AG04449 (cell line): Measurements from ENCODE around the gene CX3CL1.

ENCODE experiments used
- CTCF ChIA-PET: fragments of 350-600 bp; formaldehyde crosslinking; extraction: SDS; loops from one replicate; lab custom pipeline; 2021; ENCODE audit warnings: antibody characterized with exemption; lab: Yijun Ruan, JAX
- POLR2A ChIA-PET: fragments of 400-600, 350-600 bp; formaldehyde crosslinking; extraction: SDS; loops from one replicate; lab custom pipeline; 2020; ENCODE audit warnings: antibody characterized with exemption, inconsistent platforms; lab: Yijun Ruan, JAX
- DNase-seq: peaks from one replicate; pipeline ENCODE4 v3.0.0-alpha.2; 2010; ENCODE audit warnings: low read depth, low spot score
- H3K4me3 ChIP-seq: 2 replicates; pipeline ENCODE4 v1.5.1; 2011; ENCODE audit warnings: low read depth, mild to moderate bottlenecking, control low read depth, low read length
- CTCF ChIP-seq: IDR thresholded peaks from one replicate; pipeline ENCODE4 v1.5.1; 2011; ENCODE audit warnings: mild to moderate bottlenecking, moderate library complexity, low read length, control low read depth, inconsistent platforms; ENCODE audit not compliant: insufficient read depth; ENCODE audit errors: missing control alignments

Gene CX3CL1

GRCh38 chr16:57423152-57423551 lies 50.9 kb downstream of the CX3CL1 start:
- POLR2A ChIA-PET: interaction anchor here (1.5 kb wide), 1 partner anchor 123 kb away, joined by 7 read pairs; no protein-coding TSS in a partner anchor
- H3K4me3 ChIP-seq: no peak overlapping the region
- DNase-seq: no peak
- CTCF ChIA-PET: interaction anchor here (0.9 to 11.8 kb wide), 16 partner anchors 9 to 339 kb away, joined by 3 to 923 read pairs (median 6); partner anchors contain the start of genes CIAPIN1, COQ9, CPNE2 and DOK4
- TF ChIP-seq CTCF: no peak

DNA sequence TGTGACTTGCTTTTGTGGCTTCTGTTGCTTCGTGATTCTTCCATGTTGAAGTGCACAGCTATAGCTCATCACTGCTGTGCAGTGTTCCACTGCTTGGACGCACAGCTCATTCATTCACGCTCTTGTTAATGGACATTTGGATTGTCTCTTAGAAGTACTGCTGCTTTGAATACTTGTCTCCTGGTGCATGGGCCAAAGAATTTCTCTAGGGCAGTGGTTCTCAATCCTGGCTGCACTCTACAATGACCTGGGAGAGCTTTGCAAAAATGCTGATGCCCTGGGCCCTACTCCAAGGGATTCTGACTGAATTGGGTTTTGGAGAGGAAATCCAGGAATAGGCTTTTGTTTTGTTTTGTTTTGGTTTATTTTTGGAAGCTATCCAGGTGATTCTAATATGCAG lies 52.3 kb downstream of the CX3CL1 start:
- H3K4me3 ChIP-seq: no peak overlapping the region
- TF ChIP-seq CTCF: no peak
- ChIA-PET CTCF (interaction anchor here (1.4 to 11.8 kb wide), 4 partner anchors 17 to 114 kb away, joined by 3 to 923 read pairs (median 276); partner anchors contain the start of genes CIAPIN1 and COQ9), POLR2A (no interaction called here)
- DNase-seq: no peak

DNA sequence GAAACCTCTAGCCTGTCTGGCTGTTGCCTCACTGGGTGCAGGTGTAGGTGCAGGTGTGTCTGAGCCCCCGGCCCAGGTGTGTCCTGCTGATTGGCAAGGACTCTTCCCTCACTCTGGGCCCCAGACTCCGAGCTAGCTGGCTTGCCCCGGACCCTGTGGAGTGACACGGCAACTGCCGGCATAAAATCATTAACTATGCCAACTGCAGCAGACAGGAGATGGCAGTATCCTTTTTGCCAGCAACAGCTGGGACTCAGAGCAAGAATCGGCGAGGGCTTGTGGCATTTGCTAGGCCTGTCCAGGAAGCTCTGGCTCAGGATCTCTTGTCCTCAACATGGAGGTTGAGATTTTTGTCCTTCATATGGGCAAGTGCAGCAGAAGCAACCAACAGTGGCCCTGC lies 54.1 kb downstream of the CX3CL1 start:
- TF ChIP-seq CTCF: no peak
- H3K4me3 ChIP-seq: no peak overlapping the region
- ChIA-PET CTCF (interaction anchor here (0.9 to 11.8 kb wide), 5 partner anchors 9 to 116 kb away, joined by 3 to 923 read pairs (median 4); partner anchors contain the start of gene POLR2C), POLR2A (no interaction called here)
- DNase-seq: no peak

GRCh38 chr16:57427307-57427706 lies 55.0 kb downstream of the CX3CL1 start:
- CTCF ChIA-PET: interaction anchor here (0.8 to 11.8 kb wide), 3 partner anchors 8 to 117 kb away, joined by 3 to 923 read pairs (median 17); no protein-coding TSS in a partner anchor
- DNase-seq: no peak
- POLR2A ChIA-PET: no interaction called here
- TF ChIP-seq CTCF: no peak
- H3K4me3 ChIP-seq: no peak overlapping the region

DNA sequence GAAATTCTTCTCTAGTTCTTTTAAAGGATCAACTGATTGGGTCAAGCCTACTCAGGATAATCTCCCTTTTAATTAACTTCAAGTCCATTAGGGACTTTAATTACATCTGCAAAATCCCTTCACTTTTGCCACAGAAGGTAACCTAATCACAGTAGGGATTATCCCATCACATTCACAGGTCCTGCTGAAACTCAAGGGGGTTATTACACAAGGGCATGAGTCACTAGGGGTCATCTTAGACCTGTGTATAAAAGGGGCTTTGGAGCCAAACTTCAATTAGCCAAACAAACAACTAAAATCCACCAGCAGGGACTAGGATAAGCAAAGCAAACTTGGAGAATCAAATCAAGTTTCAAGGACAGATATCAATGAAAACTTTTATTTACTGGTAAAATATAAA lies 55.5 kb downstream of the CX3CL1 start:
- no peak overlapping the region for H3K4me3 ChIP-seq
- POLR2A ChIA-PET: no interaction called here
- CTCF ChIA-PET: no interaction called here
- TF ChIP-seq CTCF: no peak
- DNase-seq: no peak

DNA sequence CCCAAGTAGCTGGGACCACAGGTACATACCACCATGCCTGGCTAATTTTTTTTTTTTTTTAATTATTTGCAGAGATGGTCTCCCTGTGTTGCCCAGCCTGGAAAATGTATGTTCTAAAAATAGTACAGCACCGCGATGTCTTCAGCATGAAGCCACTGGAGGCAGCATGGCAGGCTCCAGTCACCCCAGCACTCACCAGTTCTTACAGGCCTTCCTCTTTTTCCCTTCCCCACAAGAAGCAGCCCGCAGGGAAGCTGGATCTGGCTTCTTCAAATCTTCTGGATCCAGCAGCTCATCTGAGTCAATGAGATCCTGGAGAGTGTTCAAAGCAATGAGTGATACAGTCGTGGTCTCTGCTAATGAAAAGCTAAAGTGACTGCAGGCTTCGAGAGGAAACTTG lies 58.7 kb downstream of the CX3CL1 start:
- TF ChIP-seq CTCF: no peak
- no peak for DNase-seq
- no peak overlapping the region for H3K4me3 ChIP-seq
- POLR2A ChIA-PET: no interaction called here
- CTCF ChIA-PET: interaction anchor here (1.3 to 6.4 kb wide), 4 partner anchors 8 to 89 kb away, joined by 3 to 91 read pairs (median 18); no protein-coding TSS in a partner anchor
